Measurements from ENCODE around the gene COPB1. TPM values are rescaled to one million over a fixed set of nuclear protein-coding genes. Genes with fewer than 3 reads are reported as not detected.
A peak's percentile ranks its signal among the peaks of the same experiment; 100 is the strongest.

The COPB1 gene
- total and polyA plus RNA-seq, 2 of the 13 experiments (the other 11 are each of a cell fraction or from before 2014, with no cell fraction given): 114 to 195 TPM

- TF ChIP-seq HMG20A (CRISPR knock-in tag; IDR thresholded peaks at IDR 0.05; ENCODE audit: borderline replicate concordance) (no peak), ZZZ3 (CRISPR knock-in tag; IDR thresholded peaks at IDR 0.05; ENCODE audit: borderline replicate concordance) (peak; percentile 76; the same call in 1 of the 2 replicates), ZNF747 (CRISPR knock-in tag; IDR thresholded peaks at IDR 0.05; ENCODE audit: borderline replicate concordance) (0 out of 2 replicates have a peak, but pooled peaks have one; percentile 35), MLX (CRISPR knock-in tag; IDR thresholded peaks at IDR 0.05) (0 out of 2 replicates have a peak, but pooled peaks have one; percentile 35), THAP11 (CRISPR knock-in tag; IDR thresholded peaks at IDR 0.05) (peak; percentile 91), KDM5B (CRISPR knock-in tag; IDR thresholded peaks at IDR 0.05; ENCODE audit: borderline replicate concordance) (peak; percentile 94), MYC (CRISPR knock-in tag; IDR thresholded peaks at IDR 0.05; ENCODE audit: borderline replicate concordance) (peak; percentile 90), ARHGAP35 (CRISPR knock-in tag; IDR thresholded peaks at IDR 0.05; ENCODE audit: borderline replicate concordance) (peak; percentile 41; the same call in 1 of the 2 replicates), MXD1 (CRISPR knock-in tag; IDR thresholded peaks at IDR 0.05) (peak; percentile 94), ZNF737 (CRISPR knock-in tag; IDR thresholded peaks at IDR 0.05; ENCODE audit: borderline replicate concordance) (peak; percentile 91), NFE2 (CRISPR knock-in tag; IDR thresholded peaks at IDR 0.05) (peak; percentile 58; the same call in 1 of the 2 replicates), PHF5A (CRISPR knock-in tag; IDR thresholded peaks at IDR 0.05; ENCODE audit: low read depth, unreplicated experiment) (peak; percentile 46), NRL (CRISPR knock-in tag; IDR thresholded peaks at IDR 0.05; ENCODE audit: borderline replicate concordance) (peak; percentile 84; the same call in 1 of the 2 replicates), MAFF (IDR thresholded peaks at IDR 0.05; ENCODE audit: low read depth, low read length) (peak; percentile 48), FOXK1 (CRISPR knock-in tag; IDR thresholded peaks at IDR 0.05; ENCODE audit: borderline replicate concordance, low read depth) (peak; percentile 47; the same call in 1 of the 2 replicates), HIC2 (CRISPR knock-in tag; IDR thresholded peaks at IDR 0.05; ENCODE audit: low read depth) (peak; percentile 32; the same call in 1 of the 2 replicates), ZNF10 (CRISPR knock-in tag; IDR thresholded peaks at IDR 0.05; ENCODE audit: borderline replicate concordance, low read depth) (no peak), NONO (IDR thresholded peaks at IDR 0.05) (no peak), NONO (CRISPR knock-in tag; conservative IDR thresholded peaks at IDR 0.05) (peak; percentile 79; the same call in 1 of the 2 replicates), ZNF775 (CRISPR knock-in tag; IDR thresholded peaks at IDR 0.05; ENCODE audit: borderline replicate concordance) (no peak), ZBTB39 (CRISPR knock-in tag; IDR thresholded peaks at IDR 0.05) (peak; percentile 76; the same call in 1 of the 2 replicates), MEIS1 (CRISPR knock-in tag; IDR thresholded peaks at IDR 0.05; ENCODE audit: borderline replicate concordance) (peak; percentile 77; the same call in 1 of the 2 replicates), ZNF619 (CRISPR knock-in tag; IDR thresholded peaks at IDR 0.05) (peak; percentile 27; the same call in 1 of the 2 replicates), BHLHE40 (IDR thresholded peaks at IDR 0.05; ENCODE audit: low read length) (0 out of 2 replicates have a peak, but pooled peaks have one; percentile 20)
These were observed 20.5 kb upstream of the COPB1 start, which contains the start of gene PSMA1 (continued) for GRCh38 chr11:14519917-14520746.
